Fibroblast of lung (primary cell): Measurements from ENCODE around the gene PIGC. TPM values are rescaled to one million over a fixed set of nuclear protein-coding genes. Genes with fewer than 3 reads are reported as not detected.
A peak's percentile ranks its signal among the peaks of the same experiment; 100 is the strongest.

Experiments
- DNase-seq, 2 donors: peaks; one replicate each; pipeline versions ENCODE4 v3.0.0 to v3.0.0-alpha.2; 2010; ENCODE audit warnings: low read depth in 2 of 2
- H2AFZ ChIP-seq: 2 replicates; pipeline ENCODE4 v1.5.1; 2012; ENCODE audit warnings: low read length, control low read depth, inconsistent platforms
- H3K27ac ChIP-seq: 2 replicates; pipeline ENCODE4 v1.5.1; 2011; ENCODE audit warnings: low read length, control low read depth; ENCODE audit not compliant: insufficient read depth
- H3K27me3 ChIP-seq: 2 replicates; pipeline ENCODE4 v1.5.1; 2011; ENCODE audit warnings: mild to moderate bottlenecking, low read length; ENCODE audit not compliant: control insufficient read depth, insufficient read depth
- H3K36me3 ChIP-seq: 2 replicates; pipeline ENCODE4 v1.5.1; 2011; ENCODE audit warnings: low read length; ENCODE audit not compliant: control insufficient read depth, insufficient read depth
- H3K4me1 ChIP-seq: 2 replicates; pipeline ENCODE4 v1.5.1; 2011; ENCODE audit warnings: low read length; ENCODE audit not compliant: control insufficient read depth, insufficient read depth; ENCODE audit errors: extremely low read depth
- H3K4me2 ChIP-seq: 2 replicates; pipeline ENCODE4 v1.5.1; 2011; ENCODE audit warnings: low read length, control low read depth; ENCODE audit not compliant: insufficient read depth; ENCODE audit errors: extremely low read depth
- H3K4me3 ChIP-seq, 4 experiments: fragments of 200-600 bp in 1 of 4; sonication (generic) in 1 of 4; replicated peaks in 1 of 4; 2 replicates each; pipeline ENCODE4 v1.5.1; 2011 to 2016; ENCODE audit warnings: low read length in 4 of 4, low read depth in 3 of 4, mild to moderate bottlenecking in 3 of 4, control low read depth in 2 of 4, inconsistent platforms in 1 of 4, mixed read lengths in 1 of 4; ENCODE audit not compliant: insufficient read depth in 1 of 4; ENCODE audit errors: control extremely low read depth in 1 of 4
- H3K79me2 ChIP-seq: 2 replicates; pipeline ENCODE4 v1.5.1; 2012; ENCODE audit warnings: mild to moderate bottlenecking, low read length, inconsistent platforms; ENCODE audit not compliant: control insufficient read depth, insufficient read depth
- H3K9ac ChIP-seq: 2 replicates; pipeline ENCODE4 v1.5.1; 2011; ENCODE audit warnings: mild to moderate bottlenecking, low read length, control low read depth; ENCODE audit not compliant: insufficient read depth
- H3K9me3 ChIP-seq: 2 replicates; pipeline ENCODE4 v1.5.1; 2012; ENCODE audit warnings: low read depth, low read length; ENCODE audit not compliant: control insufficient read depth, insufficient read depth
- H4K20me1 ChIP-seq: 2 replicates; pipeline ENCODE4 v1.5.1; 2011; ENCODE audit warnings: low read length; ENCODE audit not compliant: control insufficient read depth, insufficient read depth; ENCODE audit errors: extremely low read depth
- CTCF ChIP-seq, 2 donors: IDR thresholded peaks in 1 of 2; conservative IDR thresholded peaks in 1 of 2; 1 replicate in 1 of 2; 2 replicates in 1 of 2; pipeline ENCODE4 v1.5.1; 2011 to 2012; ENCODE audit warnings: low read length in 2 of 2, control low read depth in 1 of 2, inconsistent platforms in 1 of 2, low read depth in 1 of 2, mild to moderate bottlenecking in 1 of 2
- EZH2 ChIP-seq: IDR thresholded peaks from 2 replicates; pipeline ENCODE4 v1.5.1; 2012; ENCODE audit warnings: low read length, control low read depth, mild to moderate bottlenecking; ENCODE audit errors: missing control alignments
- polyA plus RNA-seq, 2 donors: library from polyadenylated mRNA; depleted of rRNA in 1 of 2; stranded (reverse) in 1 of 2; unstranded in 1 of 2; fragments of >200 nt; gene quantifications; 2 replicates each; pipeline ENCODE4 v1.2.1, GENCODE V29; 2011 to 2012; ENCODE audit warnings: missing spikeins in 1 of 2
- total RNA-seq: library from RNA; depleted of rRNA; stranded (reverse); fragments of >200 nt; gene quantifications from 2 replicates; pipeline ENCODE4 v1.2.1, GENCODE V29; 2014

The PIGC gene
- total and polyA plus RNA-seq, 2 donors (not counting 1 experiment from before 2014, with no cell fraction given) = 20.3 to 28.9 TPM

DNA sequence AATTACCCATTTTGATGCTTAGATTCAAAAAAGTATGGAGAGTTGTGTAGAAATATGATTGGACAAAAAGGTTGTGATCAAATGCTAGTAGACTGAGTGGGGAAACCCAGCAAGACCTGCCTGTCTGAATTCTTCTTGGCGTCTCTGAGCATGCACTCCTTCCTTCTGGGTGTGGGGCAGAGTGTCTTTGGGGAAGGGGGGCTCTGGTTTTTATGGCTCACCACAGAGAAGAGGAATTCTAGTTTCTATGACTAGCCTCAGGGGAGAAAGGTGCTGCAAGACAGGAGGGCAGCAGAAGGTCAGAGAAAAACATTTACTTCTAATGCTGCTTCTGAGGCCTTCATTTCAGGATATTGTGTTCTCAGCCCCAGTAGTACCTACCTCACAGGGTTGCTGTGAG, 33.9 kb upstream of the PIGC start:
- no peak for TF ChIP-seq EZH2
- TF ChIP-seq CTCF (conservative IDR thresholded peaks at IDR 0.05 in 1 of 2, IDR thresholded peaks at IDR 0.05 in 1 of 2; ENCODE audit: low read depth in 1 of 2, low read length in 2 of 2) = no peak
- H3K27me3 ChIP-seq = no peaks in the 10 kb centered on the region
- no peaks in the 10 kb centered on the region for H3K79me2 ChIP-seq
- H4K20me1 ChIP-seq = no peaks in the 10 kb centered on the region
- no peaks in the 10 kb centered on the region for H3K9me3 ChIP-seq
- H3K4me3 ChIP-seq = no peak overlapping the region
- H3K4me2 ChIP-seq = no peak overlapping the region
- H3K9ac ChIP-seq = no peak overlapping the region
- H3K4me1 ChIP-seq = no peaks in the 10 kb centered on the region
- no peak for DNase-seq
- H3K36me3 ChIP-seq = no peaks in the 10 kb centered on the region
- no peak overlapping the region for H2AFZ ChIP-seq
- no peak overlapping the region for H3K27ac ChIP-seq

GRCh38 chr1:172477216-172477615, 33.3 kb upstream of the PIGC start:
- Histone ChIP-seq H2AFZ (no peak overlapping the region), H3K9ac (no peak overlapping the region), H3K4me1 (no peaks in the 10 kb centered on the region), H3K27me3 (no peaks in the 10 kb centered on the region), H3K27ac (no peak overlapping the region), H3K4me3 (no peak overlapping the region), H3K36me3 (no peaks in the 10 kb centered on the region), H3K79me2 (no peaks in the 10 kb centered on the region), H3K4me2 (no peak overlapping the region), H3K9me3 (no peaks in the 10 kb centered on the region), H4K20me1 (no peaks in the 10 kb centered on the region)
- TF ChIP-seq CTCF (conservative IDR thresholded peaks at IDR 0.05 in 1 of 2, IDR thresholded peaks at IDR 0.05 in 1 of 2; ENCODE audit: low read depth in 1 of 2, low read length in 2 of 2) (no peak), EZH2 (no peak)
- DNase-seq = no peak

DNA sequence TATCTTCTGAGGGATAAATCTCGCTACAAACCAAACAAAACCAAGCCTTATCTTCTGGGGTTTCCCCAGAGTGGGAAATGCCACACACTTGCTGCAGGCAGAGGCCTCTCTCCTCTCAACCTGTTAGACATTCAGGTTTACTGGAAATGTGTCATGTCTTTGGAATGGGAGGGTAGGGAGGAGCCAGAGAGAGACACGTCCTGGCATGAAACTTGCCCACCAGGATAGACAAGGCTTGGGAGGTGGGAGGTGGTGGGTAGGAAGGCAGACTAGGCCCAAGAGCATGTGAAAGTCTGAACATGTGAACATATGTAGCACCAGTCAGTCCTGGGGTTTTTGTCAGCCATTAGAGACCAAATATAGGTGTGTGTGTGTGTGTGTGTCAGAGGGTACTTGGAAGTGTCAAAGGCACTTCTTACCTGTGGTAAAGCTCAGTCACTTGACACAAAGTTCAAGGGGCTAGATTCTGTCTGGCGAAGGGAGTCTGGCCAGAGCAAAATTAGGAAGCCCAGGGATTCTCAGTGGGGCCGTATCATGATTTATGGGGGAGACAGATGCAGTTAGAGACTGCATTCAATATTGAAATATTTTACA, 32.4 kb upstream of the PIGC start:
- no peaks in the 10 kb centered on the region for H3K27me3 ChIP-seq
- no peaks in the 10 kb centered on the region for H3K79me2 ChIP-seq
- H4K20me1 ChIP-seq = no peaks in the 10 kb centered on the region
- H3K4me2 ChIP-seq = no peak overlapping the region
- no peaks in the 10 kb centered on the region for H3K9me3 ChIP-seq
- no peak overlapping the region for H2AFZ ChIP-seq
- H3K27ac ChIP-seq = no peak overlapping the region
- TF ChIP-seq CTCF (conservative IDR thresholded peaks at IDR 0.05 in 1 of 2, IDR thresholded peaks at IDR 0.05 in 1 of 2; ENCODE audit: low read depth in 1 of 2, low read length in 2 of 2) (no peak), EZH2 (no peak)
- no peak overlapping the region for H3K9ac ChIP-seq
- H3K4me1 ChIP-seq = no peaks in the 10 kb centered on the region
- H3K36me3 ChIP-seq = no peaks in the 10 kb centered on the region
- H3K4me3 ChIP-seq = no peak overlapping the region
- DNase-seq = peak in 1 of 2 donors; percentile 46
